ENCODE measurements around the gene RAB17. TPM values are rescaled to one million over a fixed set of nuclear protein-coding genes. Genes with fewer than 3 reads are reported as not detected.

The RAB17 gene
- total RNA-seq, 3 donors from 2014 or later (not counting 1 experiment from before 2014, with no cell fraction given): not detected

DNA sequence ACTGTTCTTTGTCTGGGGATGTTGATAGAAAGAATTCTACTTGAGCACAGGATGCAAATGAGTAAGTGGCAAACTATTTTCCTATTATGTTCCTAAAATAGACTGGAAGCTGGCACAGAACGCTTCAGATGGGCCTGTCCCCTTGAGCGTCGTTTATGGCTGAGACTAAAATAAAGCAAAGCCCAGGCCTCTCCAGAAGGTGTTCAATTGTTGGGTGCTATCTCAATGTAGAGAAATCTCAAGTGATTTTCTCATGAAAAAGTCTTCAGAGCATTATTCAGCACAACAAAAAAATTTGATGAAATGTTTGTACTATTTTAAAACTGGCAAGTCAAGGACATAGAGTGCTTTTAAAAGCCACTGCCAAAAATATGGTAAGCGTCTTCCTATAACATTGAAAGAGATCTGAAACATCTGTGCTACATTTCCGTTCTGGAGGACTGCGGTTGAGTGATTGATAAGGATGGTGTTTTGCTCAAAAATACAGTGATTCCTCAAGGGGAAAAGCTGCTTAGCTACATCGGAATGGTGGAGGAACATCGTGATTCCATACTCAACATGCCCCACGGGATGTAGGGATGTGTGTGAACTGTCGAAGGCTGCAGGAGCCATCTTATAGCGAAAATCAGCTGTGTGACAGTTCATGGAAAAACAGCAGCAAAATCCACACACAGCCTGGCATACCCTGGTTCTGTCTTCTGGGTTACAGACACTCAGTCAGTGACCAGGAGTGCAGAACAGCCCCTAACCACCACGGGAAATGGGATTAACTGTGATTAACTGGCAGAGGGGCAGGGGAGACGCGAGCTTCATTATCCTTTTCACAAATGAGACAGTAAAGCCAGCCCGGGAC is 26.4 kb upstream of the RAB17 start:
- Histone ChIP-seq H3K4me1 (ENCODE audit: control insufficient read depth, insufficient read depth, low read length) (peaks cover 6% of the 10 kb centered on the region), H3K36me3 (ENCODE audit: control insufficient read depth, insufficient read depth, low read length) (no peaks in the 10 kb centered on the region), H3K9me3 (ENCODE audit: control insufficient read depth, insufficient read depth, low read length) (no peaks in the 10 kb centered on the region), H3K27me3 (ENCODE audit: control insufficient read depth, insufficient read depth, low read length) (no peaks in the 10 kb centered on the region), H3K27ac (ENCODE audit: low read length) (no peak overlapping the region), H3K4me3 (ENCODE audit: low read length) (no peak overlapping the region)
- Mint-ChIP-seq H3K36me3 (no peaks in the 10 kb centered on the region), H3K27ac (no peak overlapping the region), H3K4me3 (peak overlapping the region; percentile 25), H3K27me3 (ENCODE audit: low read depth in 2 of 2) (peaks cover 8% of the 10 kb centered on the region in 2 donors), H3K9me3 (no peaks in the 10 kb centered on the region), H3K4me1 (peaks cover 11 to 12% of the 10 kb centered on the region in 2 donors)
- intact Hi-C loops (cut with micrococcal nuclease): no loop called here
- ATAC-seq (no peak), DNase-seq (peak in 1 of 2 donors; percentile 42)
- 27% methylated on average over 15 of the region's 15 CpGs for WGBS (ENCODE audit: insufficient coverage)
- TF ChIP-seq, protein P1, sequence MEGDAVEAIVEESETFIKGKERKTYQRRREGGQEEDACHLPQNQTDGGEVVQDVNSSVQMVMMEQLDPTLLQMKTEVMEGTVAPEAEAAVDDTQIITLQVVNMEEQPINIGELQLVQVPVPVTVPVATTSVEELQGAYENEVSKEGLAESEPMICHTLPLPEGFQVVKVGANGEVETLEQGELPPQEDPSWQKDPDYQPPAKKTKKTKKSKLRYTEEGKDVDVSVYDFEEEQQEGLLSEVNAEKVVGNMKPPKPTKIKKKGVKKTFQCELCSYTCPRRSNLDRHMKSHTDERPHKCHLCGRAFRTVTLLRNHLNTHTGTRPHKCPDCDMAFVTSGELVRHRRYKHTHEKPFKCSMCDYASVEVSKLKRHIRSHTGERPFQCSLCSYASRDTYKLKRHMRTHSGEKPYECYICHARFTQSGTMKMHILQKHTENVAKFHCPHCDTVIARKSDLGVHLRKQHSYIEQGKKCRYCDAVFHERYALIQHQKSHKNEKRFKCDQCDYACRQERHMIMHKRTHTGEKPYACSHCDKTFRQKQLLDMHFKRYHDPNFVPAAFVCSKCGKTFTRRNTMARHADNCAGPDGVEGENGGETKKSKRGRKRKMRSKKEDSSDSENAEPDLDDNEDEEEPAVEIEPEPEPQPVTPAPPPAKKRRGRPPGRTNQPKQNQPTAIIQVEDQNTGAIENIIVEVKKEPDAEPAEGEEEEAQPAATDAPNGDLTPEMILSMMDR (IDR thresholded peaks at IDR 0.05): no peak

DNA sequence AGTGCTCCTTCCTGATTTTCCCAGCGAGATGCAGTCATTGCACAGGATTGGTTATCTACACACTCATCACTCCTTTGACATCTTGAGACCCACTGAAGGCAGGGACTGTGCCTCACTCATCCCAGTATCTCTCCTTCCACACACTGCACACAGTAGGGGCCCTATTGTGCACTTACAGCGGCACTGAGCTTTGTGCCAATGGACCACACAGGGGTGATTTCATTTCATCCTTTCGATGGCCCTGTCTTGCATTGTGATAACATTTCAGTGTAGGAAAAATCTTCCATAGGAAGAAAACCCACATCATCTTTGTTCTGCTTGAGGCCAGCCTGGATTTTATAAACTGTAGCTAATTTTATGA is 25.8 kb upstream of the RAB17 start:
- H3K27me3 Mint-ChIP-seq (ENCODE audit: low read depth in 2 of 2): peaks cover 8% of the 10 kb centered on the region in 2 donors
- H3K9me3 Mint-ChIP-seq: no peaks in the 10 kb centered on the region
- ATAC-seq (no peak), DNase-seq (no peak)
- intact Hi-C loops (cut with micrococcal nuclease): no loop called here
- peaks cover 6% of the 10 kb centered on the region for H3K4me1 ChIP-seq (ENCODE audit: control insufficient read depth, insufficient read depth, low read length)
- H3K27me3 ChIP-seq (ENCODE audit: control insufficient read depth, insufficient read depth, low read length): no peaks in the 10 kb centered on the region
- no peaks in the 10 kb centered on the region for H3K36me3 Mint-ChIP-seq
- H3K4me3 ChIP-seq (ENCODE audit: low read length): no peak overlapping the region
- TF ChIP-seq, protein P1 (IDR thresholded peaks at IDR 0.05): no peak
- no peaks in the 10 kb centered on the region for H3K36me3 ChIP-seq (ENCODE audit: control insufficient read depth, insufficient read depth, low read length)
- H3K9me3 ChIP-seq (ENCODE audit: control insufficient read depth, insufficient read depth, low read length): no peaks in the 10 kb centered on the region
- peaks cover 11 to 12% of the 10 kb centered on the region in 2 donors for H3K4me1 Mint-ChIP-seq
- H3K27ac Mint-ChIP-seq: no peak overlapping the region
- no peak overlapping the region for H3K27ac ChIP-seq (ENCODE audit: low read length)
- 57% methylated on average over 3 of the region's 3 CpGs for whole genome bisulfite sequencing (ENCODE audit: insufficient coverage)
- no peak overlapping the region for H3K4me3 Mint-ChIP-seq

DNA sequence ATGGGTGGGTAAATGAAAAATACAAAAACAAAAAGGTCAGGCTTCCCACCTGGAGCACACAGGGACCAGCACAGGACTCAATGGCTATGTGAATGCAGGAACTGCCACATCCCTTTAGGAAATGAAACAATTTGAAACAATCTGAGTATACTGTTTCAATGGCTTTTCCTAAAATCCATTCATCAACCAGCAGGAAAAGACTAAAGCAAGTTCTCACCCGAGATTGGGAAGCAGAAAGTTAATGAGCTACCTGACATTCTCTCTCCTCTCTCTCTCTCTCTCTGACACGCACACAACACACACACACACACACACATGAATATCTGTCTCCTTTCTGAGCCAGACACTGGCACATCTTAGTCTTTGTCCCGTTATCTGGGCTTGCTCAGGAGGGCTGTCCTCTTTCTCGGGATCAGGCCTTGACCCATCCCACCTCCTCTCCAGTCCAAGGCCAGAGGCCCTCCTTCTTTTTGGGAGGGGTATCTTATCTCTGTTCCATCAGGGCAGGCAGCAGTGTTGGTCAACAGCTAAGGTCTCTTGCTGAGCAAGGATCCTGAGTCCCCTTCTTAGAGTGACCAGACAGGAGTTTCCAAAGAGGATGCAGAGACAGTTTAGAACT is 25.2 kb upstream of the RAB17 start:
- DNase-seq: no peak
- Mint-ChIP-seq H3K4me3 (no peak overlapping the region), H3K9me3 (no peaks in the 10 kb centered on the region), H3K36me3 (no peaks in the 10 kb centered on the region), H3K4me1 (peaks cover 11 to 12% of the 10 kb centered on the region in 2 donors), H3K27me3 (ENCODE audit: low read depth in 2 of 2) (peaks cover 8% of the 10 kb centered on the region in 2 donors), H3K27ac (no peak overlapping the region)
- 73% methylated on average over 4 of the region's 4 CpGs for WGBS (ENCODE audit: insufficient coverage)
- Histone ChIP-seq H3K4me3 (ENCODE audit: low read length) (no peak overlapping the region), H3K27me3 (ENCODE audit: control insufficient read depth, insufficient read depth, low read length) (no peaks in the 10 kb centered on the region), H3K27ac (ENCODE audit: low read length) (no peak overlapping the region), H3K36me3 (ENCODE audit: control insufficient read depth, insufficient read depth, low read length) (no peaks in the 10 kb centered on the region), H3K4me1 (ENCODE audit: control insufficient read depth, insufficient read depth, low read length) (peaks cover 6% of the 10 kb centered on the region), H3K9me3 (ENCODE audit: control insufficient read depth, insufficient read depth, low read length) (no peaks in the 10 kb centered on the region)
- no peak for ATAC-seq
- intact Hi-C loops (cut with micrococcal nuclease): no loop called here
- TF ChIP-seq, protein P1 (IDR thresholded peaks at IDR 0.05): no peak

Measured in natural killer cell (primary cell).